Measurements from ENCODE around the gene LENG9. TPM values are rescaled to one million over a fixed set of nuclear protein-coding genes. Genes with fewer than 3 reads are reported as not detected.
"Not testable (repeated sequence)": the region's sequence is repeated elsewhere in the genome, so short reads cannot be mapped to it uniquely, and the experiment has no call there.

LENG9 gene
- total RNA-seq, 4 donors from 2014 or later, result 4.5 to 9.2 (median 6.5) TPM

DNA sequence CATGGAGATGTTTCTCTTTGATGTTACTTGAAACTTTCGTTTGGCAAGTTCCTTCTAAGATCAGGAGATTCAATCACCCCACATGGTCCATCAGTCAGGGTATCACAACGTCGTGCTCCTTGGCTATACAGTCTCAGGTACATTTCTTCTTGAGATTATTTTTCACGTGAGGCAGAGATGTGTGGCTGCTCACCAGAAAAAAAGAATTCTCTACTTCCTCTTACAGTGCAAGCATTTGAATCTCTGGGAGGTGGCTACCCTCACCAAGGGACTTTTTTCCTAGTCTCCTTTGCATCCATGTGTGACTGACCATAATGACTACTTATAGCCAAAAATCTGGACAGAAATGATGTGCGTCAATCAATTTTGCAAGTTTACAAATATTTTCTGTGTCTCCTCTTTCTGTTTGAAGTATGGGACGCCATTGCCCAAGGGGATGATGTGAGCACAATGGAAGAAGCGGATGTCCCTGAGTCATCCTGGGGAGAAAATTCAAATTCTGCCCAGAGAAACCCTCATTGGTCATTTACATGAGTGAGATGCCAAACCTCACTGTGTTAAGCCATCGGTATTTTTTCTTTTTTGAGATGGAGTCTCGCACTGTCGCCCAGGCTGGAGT lies 30.5 kb upstream of the LENG9 start:
- no peak for DNase-seq (ENCODE audit: low spot score in 2 of 2)
- H3K4me3 ChIP-seq (ENCODE audit: low read depth, poor library complexity, severe bottlenecking), result no peak overlapping the region
- no peak for TF ChIP-seq POLR2A (IDR thresholded peaks at IDR 0.05)
- TF ChIP-seq, protein P1, sequence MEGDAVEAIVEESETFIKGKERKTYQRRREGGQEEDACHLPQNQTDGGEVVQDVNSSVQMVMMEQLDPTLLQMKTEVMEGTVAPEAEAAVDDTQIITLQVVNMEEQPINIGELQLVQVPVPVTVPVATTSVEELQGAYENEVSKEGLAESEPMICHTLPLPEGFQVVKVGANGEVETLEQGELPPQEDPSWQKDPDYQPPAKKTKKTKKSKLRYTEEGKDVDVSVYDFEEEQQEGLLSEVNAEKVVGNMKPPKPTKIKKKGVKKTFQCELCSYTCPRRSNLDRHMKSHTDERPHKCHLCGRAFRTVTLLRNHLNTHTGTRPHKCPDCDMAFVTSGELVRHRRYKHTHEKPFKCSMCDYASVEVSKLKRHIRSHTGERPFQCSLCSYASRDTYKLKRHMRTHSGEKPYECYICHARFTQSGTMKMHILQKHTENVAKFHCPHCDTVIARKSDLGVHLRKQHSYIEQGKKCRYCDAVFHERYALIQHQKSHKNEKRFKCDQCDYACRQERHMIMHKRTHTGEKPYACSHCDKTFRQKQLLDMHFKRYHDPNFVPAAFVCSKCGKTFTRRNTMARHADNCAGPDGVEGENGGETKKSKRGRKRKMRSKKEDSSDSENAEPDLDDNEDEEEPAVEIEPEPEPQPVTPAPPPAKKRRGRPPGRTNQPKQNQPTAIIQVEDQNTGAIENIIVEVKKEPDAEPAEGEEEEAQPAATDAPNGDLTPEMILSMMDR (IDR thresholded peaks at IDR 0.05), result no peak
- intact Hi-C loops (cut with DNase I; ENCODE audit: low total_unique reads), result no loop called here
- WGBS, 2 donors, result 75% methylated on average over 10 of the region's 10 CpGs

DNA sequence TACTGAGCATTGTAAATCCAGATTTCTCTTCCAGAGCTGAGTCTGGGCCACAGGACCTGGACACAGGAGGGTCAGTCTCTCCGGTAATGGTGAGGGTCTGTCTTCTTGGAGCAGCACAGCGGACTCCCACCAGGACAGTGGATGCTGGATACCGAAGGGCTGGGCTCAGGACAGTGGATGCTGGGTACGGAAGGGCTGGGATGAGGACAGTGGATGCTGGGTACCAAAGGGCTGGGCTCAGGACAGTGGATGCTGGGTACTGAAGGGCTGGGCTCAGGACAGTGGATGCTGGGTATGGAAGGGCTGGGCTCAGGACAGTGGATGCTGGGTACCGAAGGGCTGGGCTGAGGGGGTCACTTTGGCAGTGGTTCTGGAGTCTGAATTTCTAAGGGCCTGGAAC lies 29.5 kb upstream of the LENG9 start:
- 87 to 94% methylated on average over 5 of the region's 5 CpGs for WGBS, 2 donors
- H3K4me3 ChIP-seq (ENCODE audit: low read depth, poor library complexity, severe bottlenecking); intact Hi-C loops (cut with DNase I; ENCODE audit: low total_unique reads); DNase-seq (ENCODE audit: low spot score in 2 of 2): not testable (repeated sequence)

DNA sequence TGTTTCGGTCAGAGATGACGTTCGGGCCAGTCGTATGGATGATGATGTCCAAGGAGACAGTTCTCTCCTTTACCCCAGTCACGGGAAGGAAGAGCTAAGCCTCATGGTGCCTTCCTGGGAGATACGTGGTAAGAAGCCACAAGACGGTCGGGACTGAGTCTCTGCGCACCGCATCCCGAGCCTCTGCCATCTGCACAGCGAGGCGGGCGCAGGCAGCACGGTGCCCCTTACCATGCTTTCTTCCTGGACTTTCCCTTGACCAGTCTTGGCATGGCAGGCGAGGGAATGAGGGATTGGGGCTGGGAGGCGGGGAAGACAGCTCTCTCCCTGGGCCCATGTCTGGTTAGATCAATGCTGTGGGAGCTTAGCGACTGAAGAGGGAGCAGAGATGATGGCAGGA lies 29.0 kb upstream of the LENG9 start:
- TF ChIP-seq, protein P1 (IDR thresholded peaks at IDR 0.05), result no peak
- TF ChIP-seq POLR2A (IDR thresholded peaks at IDR 0.05), result no peak
- intact Hi-C loops (cut with DNase I; ENCODE audit: low total_unique reads), result no loop called here
- DNase-seq (ENCODE audit: low spot score in 2 of 2), result no peak
- 83% methylated on average over 18 of the region's 18 CpGs for WGBS, 2 donors
- no peak overlapping the region for H3K4me3 ChIP-seq (ENCODE audit: low read depth, poor library complexity, severe bottlenecking)

DNA sequence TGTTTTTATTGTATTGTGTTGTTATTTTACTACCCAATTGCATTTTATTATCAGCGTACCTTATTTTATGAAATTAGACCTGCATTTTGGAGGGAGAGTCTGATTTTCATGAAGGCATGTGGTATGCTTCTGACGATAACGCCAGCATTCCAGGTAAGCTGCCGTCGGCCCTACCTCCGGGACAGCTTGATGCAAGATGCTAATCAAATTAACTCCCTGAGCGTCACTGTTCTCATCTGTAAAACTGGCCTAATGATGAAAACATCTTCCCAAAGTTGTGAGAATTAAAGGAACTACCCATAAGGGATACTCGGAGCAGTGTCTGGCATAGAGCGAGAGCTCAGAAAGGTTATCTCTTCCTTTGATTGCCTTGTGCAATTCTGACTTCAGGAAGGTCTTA lies 26.2 kb upstream of the LENG9 start:
- H3K4me3 ChIP-seq (ENCODE audit: low read depth, poor library complexity, severe bottlenecking), result no peak overlapping the region
- no peak for TF ChIP-seq POLR2A (IDR thresholded peaks at IDR 0.05)
- TF ChIP-seq, protein P1 (IDR thresholded peaks at IDR 0.05), result no peak
- DNase-seq (ENCODE audit: low spot score in 2 of 2), result no peak
- intact Hi-C loops (cut with DNase I; ENCODE audit: low total_unique reads), result no loop called here
- 46 to 49% methylated on average over 9 of the region's 9 CpGs for WGBS, 2 donors

DNA sequence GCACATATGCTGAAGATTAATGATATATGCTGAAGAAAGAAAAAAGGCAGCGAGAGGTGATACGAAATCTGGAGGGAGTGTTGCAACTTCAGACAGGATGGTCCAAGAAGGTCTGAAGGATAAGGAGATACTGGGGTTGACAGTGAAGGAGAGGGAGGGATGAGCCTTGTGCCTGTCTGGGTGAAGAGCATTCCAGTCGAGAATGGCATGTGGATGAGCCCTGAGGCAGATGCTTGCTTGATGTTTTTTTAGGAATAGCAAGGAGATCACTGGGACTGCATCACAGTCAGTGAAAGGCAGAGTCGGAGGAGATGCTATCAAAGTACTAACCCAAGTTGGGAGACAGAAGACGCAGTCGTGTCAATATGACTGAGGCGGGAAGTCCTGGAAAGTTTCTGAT lies 25.8 kb upstream of the LENG9 start:
- WGBS, 2 donors, result 50 to 60% methylated on average over 7 of the region's 7 CpGs
- DNase-seq (ENCODE audit: low spot score in 2 of 2), result no peak
- intact Hi-C loops (cut with DNase I; ENCODE audit: low total_unique reads), result no loop called here
- TF ChIP-seq POLR2A (IDR thresholded peaks at IDR 0.05), result no peak
- TF ChIP-seq, protein P1 (IDR thresholded peaks at IDR 0.05), result no peak
- no peak overlapping the region for H3K4me3 ChIP-seq (ENCODE audit: low read depth, poor library complexity, severe bottlenecking)

DNA sequence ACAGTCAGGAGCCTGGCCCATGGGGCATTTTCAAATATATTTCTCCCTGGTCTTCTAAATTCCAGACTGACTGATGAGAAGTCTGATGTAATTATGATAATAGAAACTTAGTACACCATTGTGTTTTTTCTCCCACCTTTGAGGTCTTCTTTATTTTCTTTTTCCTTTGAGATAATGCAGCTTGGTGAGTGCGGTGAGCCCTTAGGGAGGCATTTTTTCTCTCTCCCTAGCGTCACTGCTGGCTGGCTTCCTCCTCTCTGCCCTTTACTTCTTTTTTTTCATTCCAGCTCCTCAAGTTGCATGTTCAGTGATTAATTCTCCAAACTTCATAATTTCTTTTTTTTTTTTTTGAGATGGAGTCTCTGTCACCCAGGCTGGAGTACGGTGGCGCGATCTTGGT lies 22.3 kb upstream of the LENG9 start:
- WGBS, 2 donors, result 63 to 64% methylated on average over 5 of the region's 5 CpGs
- DNase-seq (ENCODE audit: low spot score in 2 of 2), result no peak
- H3K4me3 ChIP-seq (ENCODE audit: low read depth, poor library complexity, severe bottlenecking), result no peak overlapping the region
- TF ChIP-seq POLR2A (IDR thresholded peaks at IDR 0.05), result no peak
- TF ChIP-seq, protein P1 (IDR thresholded peaks at IDR 0.05), result no peak
- intact Hi-C loops (cut with DNase I; ENCODE audit: low total_unique reads), result no loop called here

Data from lower leg skin (tissue), 4 donors.